T47D (cell line): ENCODE measurements around the gene AK3.
"Not testable (repeated sequence)": the region's sequence is repeated elsewhere in the genome, so short reads cannot be mapped to it uniquely, and the experiment has no call there.

Source experiments
- DNase-seq, 2 experiments: peaks; one replicate each; pipeline versions ENCODE4 v3.0.0 to v3.0.0-alpha.2; 2011 to 2012; ENCODE audit warnings: low read depth in 1 of 2, low spot score in 1 of 2
- JUND ChIP-seq: IDR thresholded peaks from 2 replicates; pipeline ENCODE4 v1.6.1; 2012; ENCODE audit warnings: low read depth
- in situ Hi-C: cut with HindIII; loops from 2 replicates; pipeline ENCODE4 v1.10.0; 2016; ENCODE audit warnings: low sequenced_read_pairs, low pct_unique_long_range_greater_than_20kb

AK3 gene

GRCh38 chr9:4762886-4763541, 22.0 kb upstream of the AK3 start:
- TF ChIP-seq JUND: no peak
- in situ Hi-C loops: no loop called here
- DNase-seq: no peak

DNA sequence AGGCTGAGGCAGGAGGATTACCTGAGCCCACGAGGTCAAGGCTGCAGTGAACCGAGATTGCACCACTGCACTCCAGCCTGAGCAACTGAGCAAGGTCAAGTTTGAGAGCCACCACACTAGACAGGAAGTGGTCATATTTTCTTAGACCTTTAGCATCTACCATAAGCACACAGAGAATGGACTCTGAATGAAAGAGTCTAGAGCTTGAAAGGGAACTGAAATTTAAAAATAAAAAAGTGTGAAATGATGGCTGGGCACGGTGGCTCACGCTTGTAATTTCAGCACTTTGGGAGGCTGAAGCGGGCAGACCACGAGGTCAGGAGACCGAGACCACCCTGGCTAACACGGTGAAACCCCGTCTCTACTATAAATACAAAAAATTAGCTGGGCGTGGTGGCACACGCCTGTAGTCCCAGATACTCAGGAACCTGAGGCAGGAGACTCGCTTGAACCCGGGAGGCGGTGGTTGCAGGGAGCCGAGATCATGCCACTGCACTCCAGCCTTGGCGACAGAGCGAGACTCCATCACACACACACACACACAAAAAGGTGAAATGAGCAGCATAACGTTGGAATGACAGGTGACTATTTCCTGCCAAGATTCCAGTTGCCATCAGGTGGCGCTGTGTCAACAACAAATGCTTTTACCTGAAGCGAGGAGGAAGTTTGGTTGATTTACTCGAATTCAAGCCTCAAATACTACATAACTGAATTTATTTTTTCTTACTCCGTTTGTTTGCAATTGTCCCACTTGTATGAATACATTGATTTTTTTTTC, 21.3 kb upstream of the AK3 start:
- TF ChIP-seq JUND: no peak
- in situ Hi-C loops: no loop called here
- DNase-seq: peak; percentile 19 to 81

DNA sequence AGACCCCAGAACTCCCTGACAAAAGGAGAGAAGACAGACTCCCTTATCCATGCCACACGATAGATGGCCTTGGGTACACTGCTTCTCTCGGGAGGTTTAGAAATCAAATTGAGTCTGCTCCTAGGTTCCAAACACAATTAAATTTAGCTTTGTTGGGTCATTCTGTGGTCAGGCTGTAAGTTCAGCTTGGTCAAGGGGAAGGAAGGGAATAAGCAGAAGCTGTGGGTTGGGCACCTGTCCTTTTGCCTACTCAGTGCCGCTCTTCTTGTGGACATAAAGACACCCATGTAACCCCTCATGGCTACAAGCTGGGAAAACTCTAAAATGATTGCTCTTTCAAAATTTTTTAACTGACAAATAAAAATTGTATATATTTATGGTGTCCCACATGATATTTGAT, 19.1 kb upstream of the AK3 start:
- in situ Hi-C loops: no loop called here
- TF ChIP-seq JUND: no peak

GRCh38 chr9:4756420-4756819, 15.4 kb upstream of the AK3 start:
- no peak for TF ChIP-seq JUND
- no peak for DNase-seq
- in situ Hi-C loops: no loop called here

More for the DNA sequence above, 19.1 kb upstream of the AK3 start:
- DNase-seq: no peak

DNA sequence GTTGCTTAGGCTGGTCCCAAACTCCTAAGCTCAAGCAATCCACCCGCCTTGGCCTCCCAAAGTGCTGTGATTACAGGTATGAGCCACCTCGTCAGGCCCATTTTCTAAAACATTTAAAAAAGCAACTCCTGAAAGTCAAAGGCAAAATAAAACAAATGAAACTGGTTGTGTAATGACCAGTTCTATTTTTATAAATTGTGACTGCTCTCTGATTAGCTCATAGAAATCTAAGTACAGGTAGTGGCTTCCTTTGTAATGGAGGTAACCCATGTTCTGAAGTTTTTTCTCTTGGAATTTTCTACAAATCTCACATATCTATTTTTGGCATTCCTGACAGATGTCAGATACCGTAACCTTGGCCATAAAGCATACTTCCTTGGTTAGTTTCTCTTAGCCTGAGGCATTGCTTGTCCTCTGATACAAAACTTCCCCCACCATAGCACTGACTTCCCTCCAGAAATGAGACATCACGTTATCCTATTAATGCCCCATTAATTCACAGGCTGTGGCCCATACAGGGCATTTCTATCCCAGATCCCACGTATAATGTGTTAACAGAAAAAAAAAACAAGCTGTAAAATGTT, 14.1 kb upstream of the AK3 start:
- no peak for TF ChIP-seq JUND
- no peak for DNase-seq
- in situ Hi-C loops: no loop called here

- in situ Hi-C loops, DNase-seq: not testable (repeated sequence)
Measured at GRCh38 chr9:4754530-4754929, 13.5 kb upstream of the AK3 start.

- DNase-seq: peak in 1 of 2 experiments; percentile 54
- TF ChIP-seq JUND: no peak
- in situ Hi-C loops: no loop called here
Measured at GRCh38 chr9:4750023-4750673, 9.1 kb upstream of the AK3 start.

DNA sequence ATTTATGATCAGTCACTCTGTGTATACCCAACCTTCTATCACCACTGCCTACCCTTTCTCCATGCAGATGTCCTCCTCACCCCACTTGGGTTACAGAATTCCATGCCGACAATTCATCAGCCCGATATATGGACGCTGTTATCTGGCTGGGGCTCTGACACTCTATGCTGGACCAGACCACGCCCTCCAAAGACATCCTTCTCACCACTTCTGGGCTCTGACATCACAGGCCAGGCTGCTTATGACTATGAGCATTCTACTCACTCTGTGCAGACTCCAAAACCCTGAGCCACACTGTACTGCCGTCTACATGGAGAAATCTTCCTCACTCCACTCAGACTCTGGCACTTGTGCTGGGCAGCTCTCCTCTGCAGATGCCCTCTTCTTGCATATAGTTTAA, 7.6 kb upstream of the AK3 start:
- no peak for TF ChIP-seq JUND
- no peak for DNase-seq
- in situ Hi-C loops: no loop called here

DNA sequence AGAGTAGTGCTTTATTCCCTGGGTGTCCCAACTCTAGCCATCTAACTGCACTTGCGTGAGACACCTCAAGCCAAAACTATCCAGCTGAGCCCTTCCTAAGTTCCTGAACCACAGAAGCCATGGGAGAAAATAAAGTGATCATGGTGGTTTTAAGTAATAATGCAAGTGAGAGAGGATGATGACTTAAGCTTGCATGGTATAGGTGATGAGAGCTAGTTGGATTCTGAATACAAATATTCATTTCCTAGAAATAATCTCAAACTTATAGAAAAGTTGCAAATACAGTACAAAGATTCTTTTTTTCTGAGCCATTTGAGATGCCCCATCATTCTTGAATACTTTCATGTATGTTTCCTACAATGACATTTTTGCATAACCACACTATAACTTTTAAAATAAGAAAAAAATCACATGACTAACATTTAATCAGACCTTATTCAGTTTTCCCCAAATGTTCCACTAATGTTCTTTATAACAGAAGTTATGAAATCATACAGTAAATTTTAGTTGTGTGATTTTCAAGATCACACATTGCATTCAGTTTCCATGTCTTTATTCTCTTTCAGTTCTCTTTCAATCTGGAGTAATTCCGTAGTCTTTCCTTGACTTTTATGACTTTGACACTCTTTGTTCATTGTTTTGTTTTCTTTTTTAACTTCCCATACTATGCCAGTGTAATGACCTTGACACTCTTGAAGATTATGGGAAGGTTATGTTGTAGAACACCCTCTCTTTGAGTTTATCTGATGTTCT, 5.5 kb upstream of the AK3 start:
- in situ Hi-C loops: no loop called here
- no peak for TF ChIP-seq JUND
- DNase-seq: no peak

DNA sequence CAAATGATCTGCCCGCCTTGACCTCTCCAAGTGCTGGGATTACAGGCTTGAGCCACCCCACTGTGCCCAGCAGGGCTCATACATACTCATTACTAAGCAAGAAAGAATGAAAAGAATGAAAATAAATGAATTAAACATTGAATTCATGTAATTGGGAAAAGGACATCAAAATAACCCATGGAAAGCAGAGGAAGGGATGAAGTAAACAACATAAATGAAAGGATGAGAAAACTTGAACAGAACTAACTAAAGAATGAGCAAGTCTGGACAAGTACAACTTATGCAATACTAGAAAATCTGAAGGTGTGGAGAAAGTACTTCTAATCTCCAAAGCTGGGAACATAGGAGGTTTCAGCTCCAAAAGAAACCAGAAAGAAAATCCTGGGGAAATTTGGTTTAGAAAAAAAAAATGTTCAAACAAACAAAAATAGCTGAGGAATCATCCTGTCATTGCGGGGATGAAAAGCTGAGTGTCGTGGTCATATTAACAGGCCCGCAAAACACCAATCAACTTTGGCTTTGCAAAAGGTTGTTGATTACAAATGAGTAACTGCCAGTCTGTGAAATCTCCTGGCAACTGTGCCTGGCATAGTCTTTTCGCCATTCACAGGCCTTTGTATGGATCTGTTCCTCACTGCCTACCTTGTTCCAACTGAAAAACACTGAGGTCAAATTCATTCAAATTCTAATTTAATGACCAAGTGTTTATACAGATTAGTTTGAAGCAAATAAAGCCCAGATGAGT, 2.3 kb upstream of the AK3 start:
- no peak for DNase-seq
- no peak for TF ChIP-seq JUND
- in situ Hi-C loops: no loop called here

- DNase-seq: no peak
- no peak for TF ChIP-seq JUND
- in situ Hi-C loops: no loop called here
Measured at GRCh38 chr9:4742246-4742645, 1.2 kb upstream of the AK3 start.
